Fibroblast of lung (primary cell): ENCODE measurements around the gene PIP5KL1. TPM values are rescaled to one million over a fixed set of nuclear protein-coding genes. Genes with fewer than 3 reads are reported as not detected.

Experiments
- DNase-seq, 2 donors: peaks; one replicate each; pipeline versions ENCODE4 v3.0.0 to v3.0.0-alpha.2; 2010; ENCODE audit warnings: low read depth in 2 of 2
- H2AFZ ChIP-seq: 2 replicates; pipeline ENCODE4 v1.5.1; 2012; ENCODE audit warnings: low read length, control low read depth, inconsistent platforms
- H3K27ac ChIP-seq: 2 replicates; pipeline ENCODE4 v1.5.1; 2011; ENCODE audit warnings: low read length, control low read depth; ENCODE audit not compliant: insufficient read depth
- H3K27me3 ChIP-seq: 2 replicates; pipeline ENCODE4 v1.5.1; 2011; ENCODE audit warnings: mild to moderate bottlenecking, low read length; ENCODE audit not compliant: control insufficient read depth, insufficient read depth
- H3K36me3 ChIP-seq: 2 replicates; pipeline ENCODE4 v1.5.1; 2011; ENCODE audit warnings: low read length; ENCODE audit not compliant: control insufficient read depth, insufficient read depth
- H3K4me1 ChIP-seq: 2 replicates; pipeline ENCODE4 v1.5.1; 2011; ENCODE audit warnings: low read length; ENCODE audit not compliant: control insufficient read depth, insufficient read depth; ENCODE audit errors: extremely low read depth
- H3K4me2 ChIP-seq: 2 replicates; pipeline ENCODE4 v1.5.1; 2011; ENCODE audit warnings: low read length, control low read depth; ENCODE audit not compliant: insufficient read depth; ENCODE audit errors: extremely low read depth
- H3K4me3 ChIP-seq, 4 experiments: fragments of 200-600 bp in 1 of 4; sonication (generic) in 1 of 4; replicated peaks in 1 of 4; 2 replicates each; pipeline ENCODE4 v1.5.1; 2011 to 2016; ENCODE audit warnings: low read length in 4 of 4, low read depth in 3 of 4, mild to moderate bottlenecking in 3 of 4, control low read depth in 2 of 4, inconsistent platforms in 1 of 4, mixed read lengths in 1 of 4; ENCODE audit not compliant: insufficient read depth in 1 of 4; ENCODE audit errors: control extremely low read depth in 1 of 4
- H3K79me2 ChIP-seq: 2 replicates; pipeline ENCODE4 v1.5.1; 2012; ENCODE audit warnings: mild to moderate bottlenecking, low read length, inconsistent platforms; ENCODE audit not compliant: control insufficient read depth, insufficient read depth
- H3K9ac ChIP-seq: 2 replicates; pipeline ENCODE4 v1.5.1; 2011; ENCODE audit warnings: mild to moderate bottlenecking, low read length, control low read depth; ENCODE audit not compliant: insufficient read depth
- H3K9me3 ChIP-seq: 2 replicates; pipeline ENCODE4 v1.5.1; 2012; ENCODE audit warnings: low read depth, low read length; ENCODE audit not compliant: control insufficient read depth, insufficient read depth
- H4K20me1 ChIP-seq: 2 replicates; pipeline ENCODE4 v1.5.1; 2011; ENCODE audit warnings: low read length; ENCODE audit not compliant: control insufficient read depth, insufficient read depth; ENCODE audit errors: extremely low read depth
- EZH2 ChIP-seq: IDR thresholded peaks from 2 replicates; pipeline ENCODE4 v1.5.1; 2012; ENCODE audit warnings: low read length, control low read depth, mild to moderate bottlenecking; ENCODE audit errors: missing control alignments
- polyA plus RNA-seq, 2 donors: library from polyadenylated mRNA; depleted of rRNA in 1 of 2; stranded (reverse) in 1 of 2; unstranded in 1 of 2; fragments of >200 nt; gene quantifications; 2 replicates each; pipeline ENCODE4 v1.2.1, GENCODE V29; 2011 to 2012; ENCODE audit warnings: missing spikeins in 1 of 2
- total RNA-seq: library from RNA; depleted of rRNA; stranded (reverse); fragments of >200 nt; gene quantifications from 2 replicates; pipeline ENCODE4 v1.2.1, GENCODE V29; 2014
- TF ChIP-seq, protein P1 (sequence below), 2 donors: IDR thresholded peaks in 1 of 2; conservative IDR thresholded peaks in 1 of 2; 1 replicate in 1 of 2; 2 replicates in 1 of 2; pipeline ENCODE4 v1.5.1; 2011 to 2012; ENCODE audit warnings: low read length in 2 of 2, control low read depth in 1 of 2, inconsistent platforms in 1 of 2, low read depth in 1 of 2, mild to moderate bottlenecking in 1 of 2

PIP5KL1 gene
- total and polyA plus RNA-seq, 2 donors (not counting 1 experiment from before 2014, with no cell fraction given), result 1.9 to 2.5 TPM

DNA sequence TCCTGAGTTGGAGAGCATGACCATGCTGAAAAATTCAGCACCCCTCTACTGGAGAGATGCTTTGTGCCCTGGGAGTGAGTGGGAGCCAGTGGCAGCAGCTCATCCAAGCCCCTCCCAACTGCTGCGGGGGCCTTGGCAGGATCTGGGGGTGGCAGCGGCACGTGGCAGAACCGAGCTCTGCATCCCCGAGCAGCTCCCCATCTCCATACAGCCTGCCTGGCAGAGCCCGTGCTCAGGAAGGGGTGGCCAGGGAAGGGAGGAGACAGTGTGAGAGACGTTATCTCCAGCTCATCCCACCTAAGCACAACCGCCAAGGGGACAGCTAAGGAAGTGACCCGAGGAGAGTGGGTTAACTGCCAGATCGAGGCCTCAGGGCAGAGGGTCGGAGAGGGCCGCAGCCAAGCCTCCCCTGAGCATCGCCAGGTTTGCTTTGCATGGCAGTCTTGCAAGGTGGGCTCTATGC lies 24.3 kb upstream of the PIP5KL1 start:
- Histone ChIP-seq H3K4me1 (peaks cover 2% of the 10 kb centered on the region), H3K79me2 (peaks cover 3% of the 10 kb centered on the region), H2AFZ (no peak overlapping the region), H3K4me3 (no peak overlapping the region), H3K27ac (no peak overlapping the region), H3K9ac (no peak overlapping the region), H4K20me1 (no peaks in the 10 kb centered on the region), H3K27me3 (no peaks in the 10 kb centered on the region), H3K9me3 (no peaks in the 10 kb centered on the region), H3K4me2 (no peak overlapping the region), H3K36me3 (no peaks in the 10 kb centered on the region)
- no peak for DNase-seq
- no peak for TF ChIP-seq EZH2
- TF ChIP-seq, protein P1, sequence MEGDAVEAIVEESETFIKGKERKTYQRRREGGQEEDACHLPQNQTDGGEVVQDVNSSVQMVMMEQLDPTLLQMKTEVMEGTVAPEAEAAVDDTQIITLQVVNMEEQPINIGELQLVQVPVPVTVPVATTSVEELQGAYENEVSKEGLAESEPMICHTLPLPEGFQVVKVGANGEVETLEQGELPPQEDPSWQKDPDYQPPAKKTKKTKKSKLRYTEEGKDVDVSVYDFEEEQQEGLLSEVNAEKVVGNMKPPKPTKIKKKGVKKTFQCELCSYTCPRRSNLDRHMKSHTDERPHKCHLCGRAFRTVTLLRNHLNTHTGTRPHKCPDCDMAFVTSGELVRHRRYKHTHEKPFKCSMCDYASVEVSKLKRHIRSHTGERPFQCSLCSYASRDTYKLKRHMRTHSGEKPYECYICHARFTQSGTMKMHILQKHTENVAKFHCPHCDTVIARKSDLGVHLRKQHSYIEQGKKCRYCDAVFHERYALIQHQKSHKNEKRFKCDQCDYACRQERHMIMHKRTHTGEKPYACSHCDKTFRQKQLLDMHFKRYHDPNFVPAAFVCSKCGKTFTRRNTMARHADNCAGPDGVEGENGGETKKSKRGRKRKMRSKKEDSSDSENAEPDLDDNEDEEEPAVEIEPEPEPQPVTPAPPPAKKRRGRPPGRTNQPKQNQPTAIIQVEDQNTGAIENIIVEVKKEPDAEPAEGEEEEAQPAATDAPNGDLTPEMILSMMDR (conservative IDR thresholded peaks at IDR 0.05 in 1 of 2, IDR thresholded peaks at IDR 0.05 in 1 of 2; ENCODE audit: low read depth in 1 of 2, low read length in 2 of 2), result no peak

DNA sequence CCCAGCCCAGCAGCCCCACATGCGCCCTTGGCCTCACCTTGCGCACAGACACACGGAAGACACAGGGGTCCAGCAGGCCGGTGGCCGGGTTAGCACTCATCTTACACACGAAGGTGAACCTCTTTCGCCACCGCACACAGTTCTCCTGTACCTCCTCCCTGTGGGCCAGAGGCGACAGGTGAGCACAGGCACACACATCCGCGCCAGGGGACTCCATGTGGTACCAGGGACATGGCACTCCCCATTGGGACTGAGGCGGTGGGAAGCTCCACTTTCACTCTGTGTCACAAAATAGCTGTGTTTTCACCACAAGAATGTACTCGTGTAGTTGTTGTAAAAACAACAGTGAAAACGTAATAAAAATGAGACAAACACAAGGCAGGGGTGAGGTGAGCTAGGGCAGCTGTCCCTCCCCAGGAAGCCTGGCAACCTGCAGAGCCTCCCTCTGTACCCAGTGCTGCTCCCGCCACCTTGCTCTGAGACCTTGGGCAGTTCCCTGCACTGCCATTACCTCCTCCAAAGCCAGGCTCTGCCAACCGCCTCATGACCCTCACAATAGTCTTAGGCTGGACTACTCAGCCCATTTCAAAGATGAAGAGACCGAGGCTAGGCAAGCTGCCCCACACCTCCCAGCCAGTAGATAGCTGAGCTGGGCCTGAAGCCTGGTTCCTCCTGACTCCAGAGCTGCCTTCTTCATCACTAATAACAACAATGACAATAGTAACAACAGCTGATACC lies 23.4 kb upstream of the PIP5KL1 start:
- no peak overlapping the region for H2AFZ ChIP-seq
- H3K4me3 ChIP-seq, result no peak overlapping the region
- no peak overlapping the region for H3K4me2 ChIP-seq
- no peak overlapping the region for H3K27ac ChIP-seq
- DNase-seq, result no peak
- no peak overlapping the region for H3K9ac ChIP-seq
- peaks cover 3% of the 10 kb centered on the region for H3K79me2 ChIP-seq
- no peaks in the 10 kb centered on the region for H3K36me3 ChIP-seq
- H3K4me1 ChIP-seq, result peaks cover 2% of the 10 kb centered on the region
- H3K27me3 ChIP-seq, result no peaks in the 10 kb centered on the region
- TF ChIP-seq, protein P1 (conservative IDR thresholded peaks at IDR 0.05 in 1 of 2, IDR thresholded peaks at IDR 0.05 in 1 of 2; ENCODE audit: low read depth in 1 of 2, low read length in 2 of 2), result no peak
- TF ChIP-seq EZH2, result no peak
- no peaks in the 10 kb centered on the region for H3K9me3 ChIP-seq
- no peaks in the 10 kb centered on the region for H4K20me1 ChIP-seq

DNA sequence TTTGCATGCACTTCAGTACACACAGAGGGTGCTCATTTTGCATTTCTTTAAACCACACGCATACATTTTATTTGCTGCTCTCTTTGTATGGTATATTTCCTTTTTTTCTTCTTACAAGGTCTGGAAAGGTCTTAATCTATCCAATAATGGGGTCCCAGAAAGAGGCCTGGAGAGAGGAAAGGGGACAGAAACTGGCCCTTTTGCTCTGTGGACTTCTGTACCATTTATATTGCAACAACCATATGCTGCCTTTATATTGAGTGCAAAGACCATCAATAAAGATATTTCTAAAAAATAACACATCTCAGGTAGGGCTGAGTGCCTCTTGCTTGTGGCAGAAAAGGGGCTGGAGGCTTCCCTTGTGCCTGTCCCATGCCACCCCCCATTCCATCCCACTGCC lies 22.6 kb upstream of the PIP5KL1 start:
- DNase-seq, result no peak
- no peak overlapping the region for H3K4me2 ChIP-seq
- H3K79me2 ChIP-seq, result peaks cover 3% of the 10 kb centered on the region
- no peaks in the 10 kb centered on the region for H4K20me1 ChIP-seq
- H2AFZ ChIP-seq, result no peak overlapping the region
- no peak overlapping the region for H3K27ac ChIP-seq
- H3K4me1 ChIP-seq, result peaks cover 2% of the 10 kb centered on the region
- no peak overlapping the region for H3K4me3 ChIP-seq
- no peaks in the 10 kb centered on the region for H3K27me3 ChIP-seq
- TF ChIP-seq, protein P1 (conservative IDR thresholded peaks at IDR 0.05 in 1 of 2, IDR thresholded peaks at IDR 0.05 in 1 of 2; ENCODE audit: low read depth in 1 of 2, low read length in 2 of 2), result no peak
- no peak for TF ChIP-seq EZH2
- H3K9me3 ChIP-seq, result no peaks in the 10 kb centered on the region
- no peaks in the 10 kb centered on the region for H3K36me3 ChIP-seq
- no peak overlapping the region for H3K9ac ChIP-seq
